ENCODE measurements around the gene F10.

Gene F10

GRCh38 chr13:113190181-113190580 lies 67.6 kb downstream of the F10 start:
- DNase-seq (ENCODE audit: low read depth in 1 of 2, low spot score in 1 of 2): no peak

DNA sequence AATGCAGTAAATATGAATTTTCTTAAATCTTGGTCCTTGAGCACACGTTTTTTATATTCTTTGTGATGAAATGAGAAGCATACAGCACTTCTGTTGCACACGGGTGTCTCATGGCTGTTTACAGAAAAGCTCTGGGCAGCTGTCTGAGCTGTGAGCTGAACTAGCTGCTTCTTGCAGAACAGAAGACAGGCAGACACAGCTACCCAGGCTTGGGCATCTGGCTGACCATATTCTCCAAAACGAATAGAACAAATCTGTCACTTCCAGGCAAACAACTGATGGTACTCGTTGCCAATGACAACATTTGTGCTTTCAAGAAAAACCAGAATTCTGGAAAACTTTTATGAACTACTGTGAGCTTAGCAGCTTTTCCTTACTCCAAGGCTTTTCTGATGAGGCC lies 69.7 kb downstream of the F10 start:
- no peak for DNase-seq (ENCODE audit: low read depth in 1 of 2, low spot score in 1 of 2)

- DNase-seq (ENCODE audit: low read depth in 1 of 2, low spot score in 1 of 2): no peak
These were observed 70.3 kb downstream of the F10 start for GRCh38 chr13:113192902-113193301.

DNA sequence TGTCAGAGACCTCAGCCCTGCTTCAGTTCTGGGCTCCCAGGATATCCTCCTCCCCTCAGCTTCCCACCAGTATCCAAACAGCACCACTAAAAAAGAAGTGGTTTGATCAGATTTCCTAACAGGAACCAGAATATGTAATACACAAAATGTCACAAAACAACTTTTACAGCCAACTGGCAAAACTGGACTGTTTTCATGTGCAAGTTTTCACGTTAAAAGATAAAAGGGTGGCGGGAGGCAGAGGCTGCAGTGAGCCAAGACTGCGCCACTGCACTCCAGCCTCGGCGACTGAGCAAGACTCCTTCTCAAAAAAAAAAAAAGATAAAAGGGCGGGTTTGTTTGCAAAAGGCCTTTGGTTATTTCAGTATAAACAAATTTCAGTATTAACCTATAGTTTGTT lies 72.8 kb downstream of the F10 start:
- DNase-seq (ENCODE audit: low read depth in 1 of 2, low spot score in 1 of 2): no peak

DNA sequence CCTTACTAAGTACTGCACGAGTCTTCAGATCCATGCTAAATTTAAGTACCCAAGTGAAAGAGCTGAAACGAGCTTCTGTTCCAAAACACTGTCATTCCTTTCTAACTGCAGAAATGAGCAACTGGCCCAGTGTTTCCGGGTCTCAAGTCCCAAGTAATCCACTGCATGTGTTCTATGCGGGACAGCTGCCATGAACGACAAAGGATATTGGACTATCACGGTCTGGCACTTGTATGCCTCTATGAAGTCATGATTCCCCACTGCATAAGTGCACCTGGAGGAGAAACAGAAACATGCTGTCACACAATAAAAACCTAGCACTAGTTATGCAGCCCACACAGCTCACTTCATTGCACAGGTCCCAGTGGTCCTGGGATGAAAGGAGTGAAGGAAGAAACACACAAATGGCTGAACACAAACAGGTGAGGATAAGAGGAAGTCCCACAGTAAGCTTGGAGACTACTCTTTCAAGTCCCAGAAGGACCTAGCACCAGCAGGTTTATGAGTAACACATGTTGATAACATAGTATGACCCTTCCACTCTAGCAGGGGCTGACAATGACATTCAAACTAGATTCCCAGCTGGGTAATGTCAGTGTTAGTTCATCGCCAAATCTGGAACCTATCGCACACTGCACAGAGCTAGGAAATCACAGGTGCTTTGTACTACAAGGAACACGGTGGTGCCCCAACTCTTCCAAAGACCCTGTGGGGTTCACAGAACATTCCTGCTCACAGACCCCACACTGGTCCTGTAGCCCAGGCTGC lies 74.6 kb downstream of the F10 start:
- DNase-seq (ENCODE audit: low read depth in 1 of 2, low spot score in 1 of 2): no peak

Data from stimulated activated CD4-positive, alpha-beta T cell treated with anti-CD3 and anti-CD28 coated beads, Interleukin-15, amount 100 ng/mL, for 1 hour (primary cell).